Measurements from ENCODE around the gene MUC4.

Gene MUC4

GRCh38 chr3:195854628-195855294 lies 43.0 kb upstream of the MUC4 start:
- no peak overlapping the region for H3K4me3 ChIP-seq (ENCODE audit: low read depth, low read length)
- no peak for TF ChIP-seq CTCF (IDR thresholded peaks at IDR 0.05; ENCODE audit: low read depth, low read length)
- no peak for DNase-seq (ENCODE audit: low read depth, low spot score)
- in situ Hi-C loops (cut with HindIII; ENCODE audit: low sequenced_read_pairs): no loop called here

- DNase-seq (ENCODE audit: low read depth, low spot score): no peak
- in situ Hi-C loops (cut with HindIII; ENCODE audit: low sequenced_read_pairs): no loop called here
- no peak overlapping the region for H3K4me3 ChIP-seq (ENCODE audit: low read depth, low read length)
- TF ChIP-seq CTCF (IDR thresholded peaks at IDR 0.05; ENCODE audit: low read depth, low read length): no peak
These were observed 42.3 kb upstream of the MUC4 start for GRCh38 chr3:195853996-195854395.

GRCh38 chr3:195853036-195853435 lies 41.3 kb upstream of the MUC4 start:
- in situ Hi-C loops (cut with HindIII; ENCODE audit: low sequenced_read_pairs): no loop called here
- TF ChIP-seq CTCF (IDR thresholded peaks at IDR 0.05; ENCODE audit: low read depth, low read length): no peak
- no peak for DNase-seq (ENCODE audit: low read depth, low spot score)
- no peak overlapping the region for H3K4me3 ChIP-seq (ENCODE audit: low read depth, low read length)

GRCh38 chr3:195850857-195851543 lies 39.3 kb upstream of the MUC4 start:
- DNase-seq (ENCODE audit: low read depth, low spot score): peak; percentile 87
- peak; percentile 100 for TF ChIP-seq CTCF (IDR thresholded peaks at IDR 0.05; ENCODE audit: low read depth, low read length)
- H3K4me3 ChIP-seq (ENCODE audit: low read depth, low read length): no peak overlapping the region
- in situ Hi-C loops (cut with HindIII; ENCODE audit: low sequenced_read_pairs): no loop called here

GRCh38 chr3:195849322-195850074 lies 37.8 kb upstream of the MUC4 start:
- in situ Hi-C loops (cut with HindIII; ENCODE audit: low sequenced_read_pairs): no loop called here
- no peak for DNase-seq (ENCODE audit: low read depth, low spot score)
- H3K4me3 ChIP-seq (ENCODE audit: low read depth, low read length): no peak overlapping the region
- peak; percentile 57 for TF ChIP-seq CTCF (IDR thresholded peaks at IDR 0.05; ENCODE audit: low read depth, low read length)

GRCh38 chr3:195847055-195847950 lies 35.6 kb upstream of the MUC4 start:
- in situ Hi-C loops (cut with HindIII; ENCODE audit: low sequenced_read_pairs): no loop called here

More at GRCh38 chr3:195847055-195847950, 35.6 kb upstream of the MUC4 start:
- no peak overlapping the region for H3K4me3 ChIP-seq (ENCODE audit: low read depth, low read length)
- no peak for TF ChIP-seq CTCF (IDR thresholded peaks at IDR 0.05; ENCODE audit: low read depth, low read length)
- DNase-seq (ENCODE audit: low read depth, low spot score): peak; percentile 18

All from astrocyte of the spinal cord (primary cell).